ENCODE results near the gene MGST3.
"Not testable (repeated sequence)": the region's sequence is repeated elsewhere in the genome, so short reads cannot be mapped to it uniquely, and the experiment has no call there.

The MGST3 gene

DNA sequence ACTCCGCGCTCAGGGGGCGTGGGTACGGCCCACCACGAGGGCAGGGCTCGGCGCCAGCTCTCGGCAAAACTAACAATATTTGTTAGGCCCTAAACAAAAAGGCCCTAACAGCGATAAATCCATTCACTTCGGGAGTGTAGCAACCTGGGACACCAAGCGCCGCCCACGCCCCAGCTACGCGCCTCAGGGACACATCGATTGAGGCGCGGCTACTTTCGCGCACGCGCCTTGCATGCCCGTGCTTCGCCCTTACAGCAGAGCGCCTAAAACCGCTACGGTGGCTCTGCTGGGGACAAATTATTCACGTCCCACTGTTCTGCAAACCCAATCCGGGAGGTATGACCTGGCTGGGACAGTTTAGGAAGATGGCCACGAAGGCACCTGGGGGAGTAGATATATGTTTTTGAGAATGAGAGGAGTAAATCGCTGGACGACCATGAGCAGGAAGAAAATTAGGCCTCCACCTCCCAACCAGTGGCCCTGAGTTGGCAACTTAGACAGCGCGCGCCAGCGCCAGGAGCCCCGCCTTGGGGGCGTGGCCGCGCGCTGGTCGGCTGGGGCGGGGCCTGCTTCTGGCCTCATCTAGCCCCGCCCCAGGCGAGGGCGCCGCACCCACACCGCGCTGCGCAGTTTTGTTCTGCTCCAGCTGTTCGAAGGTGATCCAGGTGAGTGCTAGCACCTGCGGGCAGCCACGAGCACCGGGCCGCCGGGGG is at the start of gene MGST3:
TSS of gene MGST3 (plus strand) at position 606 of the 713 bp plus-strand sequence. CDS start 18,614 bp downstream, outside the sequence.
- DNase-seq (ENCODE audit: low spot score) (peak; percentile 78), FAIRE-seq (no peak)

DNA sequence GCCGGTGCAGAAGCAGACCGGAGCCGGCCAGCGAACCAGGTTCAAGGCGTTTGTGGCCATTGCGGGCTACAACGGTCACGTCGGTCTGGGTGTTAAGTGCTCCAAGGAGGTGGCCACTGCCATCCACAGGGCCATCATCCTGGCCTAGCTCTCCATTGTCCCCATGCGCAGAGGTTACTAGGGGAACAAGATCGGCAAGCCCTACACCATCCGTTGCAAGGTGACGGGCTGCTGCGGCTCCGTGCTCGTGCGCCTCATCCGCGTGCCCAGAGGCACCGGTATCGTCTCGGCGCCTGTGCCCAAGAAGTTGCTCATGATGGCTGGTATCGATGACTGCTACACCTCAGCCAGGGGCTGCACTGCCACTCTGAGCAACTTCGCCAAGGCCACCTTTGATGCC is 49.1 kb upstream of the MGST3 start:
- DNase-seq (ENCODE audit: low spot score): no peak
- no peak for FAIRE-seq

DNA sequence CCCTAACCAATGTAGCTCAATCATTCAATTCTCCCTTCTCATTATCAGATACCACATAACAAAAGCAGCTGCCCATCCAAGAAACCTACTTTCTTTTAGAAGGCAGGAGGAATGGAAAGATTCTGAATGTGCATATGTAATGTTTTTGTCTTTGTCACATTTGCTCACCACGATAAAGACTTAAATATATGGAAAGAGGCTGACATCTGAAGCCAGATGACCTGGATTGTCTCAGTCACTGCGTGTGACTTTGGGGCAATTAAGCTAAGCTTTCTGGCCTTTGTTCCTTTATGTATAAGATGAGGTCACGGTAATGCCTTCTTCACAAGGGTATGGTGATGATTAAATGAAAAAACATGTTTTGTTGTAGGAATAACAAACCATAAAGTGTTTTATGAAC is 44.6 kb upstream of the MGST3 start:
- FAIRE-seq (no peak), DNase-seq (ENCODE audit: low spot score) (no peak)

DNA sequence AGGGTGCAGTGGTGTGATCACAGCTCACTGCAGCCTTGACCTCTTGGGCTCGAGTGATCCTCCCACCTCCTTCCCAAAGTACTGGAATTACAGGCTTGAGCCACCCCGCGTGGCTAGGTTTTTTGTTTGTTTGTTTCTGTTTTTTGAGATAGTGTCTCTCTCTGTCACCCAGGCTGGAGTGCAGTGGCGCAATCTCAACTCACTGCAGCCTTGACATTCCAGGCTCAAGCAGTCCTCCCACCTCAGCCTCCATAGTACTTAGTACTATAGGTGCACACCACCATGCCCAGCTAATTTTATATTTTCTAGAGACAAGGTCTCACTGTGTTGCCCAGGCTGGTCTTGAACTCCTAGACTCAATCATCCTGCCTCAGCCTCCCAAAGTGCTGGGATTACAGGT is 39.6 kb upstream of the MGST3 start:
- not testable (repeated sequence) for FAIRE-seq; DNase-seq (ENCODE audit: low spot score)

DNA sequence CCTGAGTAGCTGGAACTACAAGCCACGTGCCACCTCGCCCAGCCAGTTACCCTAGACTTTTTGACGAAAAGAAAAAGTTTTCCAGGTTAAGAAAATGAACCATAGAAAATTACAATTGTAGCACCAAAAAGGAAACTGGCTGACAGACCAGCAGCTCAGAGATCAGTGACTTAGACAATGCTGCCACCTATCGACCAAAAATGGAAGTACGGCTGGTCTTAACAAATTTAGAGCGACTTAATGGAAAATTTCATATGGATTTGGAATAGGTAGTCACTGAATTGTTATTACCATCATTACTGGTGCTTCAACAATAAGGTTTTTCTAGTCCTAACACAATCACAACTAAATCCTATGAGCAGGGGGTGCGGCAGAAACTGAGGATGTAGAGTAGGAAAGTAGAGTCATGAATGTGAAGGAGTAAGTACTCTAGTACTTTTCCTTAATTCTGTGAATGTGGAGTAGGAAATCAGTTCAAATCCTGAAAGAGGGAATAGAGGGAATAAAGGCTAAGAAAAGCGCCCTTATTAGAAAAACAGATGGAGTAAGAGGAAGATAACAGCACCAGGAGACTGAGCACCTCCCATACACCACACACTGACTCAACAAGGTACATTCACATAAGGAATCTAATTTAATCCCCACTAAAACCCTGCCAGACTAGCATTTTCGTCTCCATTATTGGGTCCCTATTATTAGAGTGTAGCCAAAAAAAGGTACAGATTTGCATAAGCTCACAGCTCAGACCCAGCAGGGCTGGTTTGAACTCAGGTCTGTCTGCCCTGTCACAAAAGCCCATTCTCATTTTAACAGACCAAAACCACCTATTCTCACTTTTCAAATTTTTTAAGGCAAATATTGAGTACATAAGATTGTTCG is 37.9 kb upstream of the MGST3 start:
- peak; percentile 86 for FAIRE-seq

DNA sequence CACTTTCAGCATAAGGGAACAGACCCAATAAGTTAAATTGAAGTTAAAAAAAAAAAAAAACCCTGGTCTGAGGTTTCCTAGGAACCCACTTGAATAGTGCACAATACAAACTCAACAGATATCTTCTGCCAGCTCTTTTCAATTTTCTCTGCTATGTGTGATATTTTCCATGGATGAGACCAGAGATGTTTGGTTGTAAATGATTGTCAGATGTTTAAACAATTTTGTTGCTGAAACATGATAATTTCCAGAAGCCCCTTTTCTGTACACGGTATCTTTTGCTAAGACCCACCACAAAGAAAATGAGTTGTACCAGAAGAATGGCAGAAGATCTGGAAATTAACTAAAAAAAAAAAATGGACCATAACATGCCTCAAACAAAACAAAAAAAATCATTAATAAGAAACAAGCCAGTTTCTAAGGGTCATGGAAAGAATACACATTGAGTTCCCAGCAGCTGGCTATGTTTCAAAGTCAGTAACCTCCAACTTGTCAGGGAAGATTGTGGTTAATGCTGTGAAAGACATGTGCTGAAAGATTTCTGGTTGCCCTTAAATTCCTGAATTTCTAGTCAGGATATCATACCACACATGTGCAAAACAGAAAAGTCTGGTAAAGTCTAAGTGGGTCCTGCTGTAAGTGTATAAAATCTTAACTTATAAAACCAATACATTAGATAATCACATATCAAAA is 35.6 kb upstream of the MGST3 start:
- FAIRE-seq (no peak), DNase-seq (ENCODE audit: low spot score) (no peak)

More for the DNA sequence above, 37.9 kb upstream of the MGST3 start:
- DNase-seq (ENCODE audit: low spot score): peak; percentile 45

DNA sequence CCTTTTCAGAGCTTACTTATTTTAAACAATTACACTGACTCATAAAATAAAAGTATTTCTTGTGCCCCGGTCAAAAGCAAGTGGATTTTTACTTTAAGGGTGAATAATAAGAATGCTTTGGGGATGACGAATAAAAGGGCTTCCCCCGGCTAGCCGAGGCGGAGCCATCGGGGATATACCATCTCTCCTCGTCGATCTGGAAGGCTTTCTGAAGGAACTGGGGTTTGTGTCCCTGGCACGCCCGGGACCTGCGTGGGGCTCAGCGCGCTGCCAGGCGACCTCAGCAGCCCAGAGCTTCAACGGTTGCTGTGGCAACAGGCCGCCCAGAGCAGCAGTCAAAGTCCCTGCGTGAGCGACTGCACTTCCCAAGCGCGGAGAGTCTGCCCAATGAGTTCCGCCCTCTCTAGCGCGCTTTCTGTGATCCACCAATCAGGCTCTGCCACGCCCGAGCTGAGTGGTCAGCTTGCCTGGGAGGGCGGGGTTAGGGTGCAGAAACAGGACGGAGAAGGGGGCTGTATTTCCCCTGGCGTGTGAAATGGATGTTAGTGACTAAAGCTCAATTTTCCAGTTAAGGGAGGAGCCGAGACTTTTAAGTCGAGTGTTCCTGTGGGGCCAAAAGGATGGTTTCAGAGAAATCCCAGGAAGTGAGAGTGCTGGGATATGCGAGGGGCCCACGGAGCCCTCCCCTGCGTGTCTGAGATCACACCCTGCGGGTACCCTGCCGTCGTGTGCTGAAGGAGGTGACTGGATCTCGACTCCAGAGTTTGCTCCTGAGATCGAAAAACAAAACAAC is 33.0 kb upstream of the MGST3 start:
- peak; percentile 43 for FAIRE-seq
- DNase-seq (ENCODE audit: low spot score): peak; percentile 84

DNA sequence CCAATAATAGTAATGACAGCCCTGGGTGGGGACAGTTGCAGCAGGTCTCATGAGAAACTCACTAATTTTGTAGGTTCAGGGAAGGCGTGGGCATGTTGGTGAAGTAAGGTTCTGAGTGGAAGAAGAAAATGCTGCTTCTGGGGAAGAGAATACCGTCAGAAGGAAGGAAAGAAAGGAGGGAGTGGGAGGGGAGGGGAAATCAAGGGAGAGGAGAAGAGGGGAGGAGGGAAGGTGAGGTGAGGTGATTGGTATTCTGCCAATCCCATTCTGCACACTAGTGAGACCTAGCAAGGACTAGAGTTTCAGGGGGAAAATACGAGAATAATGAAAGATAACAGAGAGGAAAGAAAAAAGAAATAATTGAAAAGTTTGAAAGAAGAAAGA is 32.4 kb upstream of the MGST3 start:
- FAIRE-seq: no peak
- no peak for DNase-seq (ENCODE audit: low spot score)

DNA sequence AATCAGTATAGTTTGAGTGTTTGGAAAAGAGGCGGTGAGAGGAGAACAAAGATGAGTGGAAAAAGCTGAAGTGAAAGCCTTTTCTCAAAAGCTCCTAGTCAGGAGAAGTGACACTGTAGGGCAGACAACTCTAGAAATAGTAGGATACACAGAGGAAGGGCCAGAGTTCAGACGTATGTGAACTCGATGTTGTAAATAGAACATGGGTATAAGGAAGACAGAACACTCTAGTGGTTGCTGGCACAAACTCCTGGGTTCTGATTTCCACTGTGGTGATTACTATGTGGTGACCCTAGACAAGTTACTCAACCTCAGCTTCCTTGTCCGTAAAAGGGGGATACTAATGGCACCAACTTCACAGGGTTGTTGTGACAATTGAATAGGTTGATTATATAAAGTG is 30.2 kb upstream of the MGST3 start:
- FAIRE-seq (no peak), DNase-seq (ENCODE audit: low spot score) (no peak)

DNA sequence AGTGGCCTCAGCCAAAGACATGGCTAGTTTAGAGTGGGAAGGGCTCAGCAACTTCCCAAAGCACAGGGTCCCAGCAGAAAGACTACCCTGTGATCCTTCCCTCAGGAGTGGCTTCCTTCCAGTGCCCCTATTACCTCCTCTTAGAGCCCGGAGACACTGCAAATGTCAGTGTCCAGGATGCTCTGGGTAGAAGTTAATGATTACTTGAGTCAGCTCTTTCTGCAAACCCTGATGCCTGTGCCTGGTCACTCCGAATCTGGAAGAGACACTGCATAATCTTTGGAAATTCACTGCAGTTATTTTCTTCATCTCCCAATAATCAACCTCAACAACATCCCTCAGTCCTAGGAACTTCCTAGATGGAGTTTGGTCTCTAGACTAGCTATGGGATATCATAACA is 27.2 kb upstream of the MGST3 start:
- no peak for FAIRE-seq
- DNase-seq (ENCODE audit: low spot score): no peak

DNA sequence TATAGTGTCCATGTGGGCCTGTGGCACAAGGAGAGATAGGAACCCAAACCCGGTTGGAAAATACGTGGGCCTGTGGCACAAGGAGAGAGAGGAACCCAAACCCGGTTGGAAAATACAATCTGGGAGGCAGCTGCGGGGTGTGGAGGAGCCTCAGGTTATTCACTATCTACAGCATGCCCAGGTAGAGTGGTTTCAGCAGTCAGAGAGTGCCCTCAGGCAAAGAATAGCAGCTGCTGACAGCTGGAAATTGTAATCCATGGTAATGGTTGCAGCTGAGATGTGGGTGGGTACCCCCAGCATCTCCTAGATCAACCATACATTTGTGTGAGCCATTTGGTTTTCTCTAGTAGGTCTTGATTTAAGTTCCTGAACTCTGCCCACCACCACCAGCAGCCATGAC is 25.8 kb upstream of the MGST3 start:
- no peak for FAIRE-seq
- no peak for DNase-seq (ENCODE audit: low spot score)

DNA sequence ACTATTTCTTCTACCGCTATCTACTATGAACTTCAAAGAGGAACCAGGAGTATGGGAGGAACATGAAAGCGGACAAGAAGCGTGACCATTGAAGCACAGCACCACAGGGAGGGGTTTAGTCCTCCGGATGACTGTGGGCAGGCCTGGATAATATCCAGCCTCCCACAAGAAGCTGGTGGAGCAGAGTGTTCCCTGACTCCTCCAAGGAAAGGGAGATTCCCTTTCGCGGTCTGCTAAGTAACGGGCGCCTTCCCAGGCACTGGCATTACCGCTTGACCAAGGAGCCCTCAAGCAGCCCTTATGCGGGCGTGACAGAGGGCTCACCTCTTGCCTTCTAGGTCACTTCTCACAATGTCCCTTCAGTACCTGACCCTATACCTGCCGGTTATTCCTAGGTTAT is 24.4 kb upstream of the MGST3 start:
- DNase-seq (ENCODE audit: low spot score) (peak; percentile 73), FAIRE-seq (peak; percentile 89)

DNA sequence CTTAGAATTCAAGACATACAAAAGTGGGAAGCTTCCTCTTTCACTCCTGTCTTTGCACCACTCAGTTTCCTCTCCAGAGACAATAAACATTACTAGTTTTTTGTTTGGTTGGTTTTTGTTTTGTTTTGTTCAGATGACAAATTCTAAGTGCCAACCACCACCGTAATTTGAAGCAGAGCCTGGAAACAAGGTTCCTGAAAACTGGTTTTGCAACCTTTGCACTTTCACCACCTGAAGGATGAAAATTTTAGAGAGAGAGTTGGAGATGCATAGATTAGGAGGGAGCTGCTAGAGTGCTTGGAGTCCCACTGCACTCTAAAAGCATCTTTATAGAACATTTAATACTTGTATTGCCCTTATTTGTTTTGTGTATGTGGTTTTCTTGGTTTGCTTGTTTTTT is 20.2 kb upstream of the MGST3 start:
- FAIRE-seq: no peak
- DNase-seq (ENCODE audit: low spot score): no peak

DNA sequence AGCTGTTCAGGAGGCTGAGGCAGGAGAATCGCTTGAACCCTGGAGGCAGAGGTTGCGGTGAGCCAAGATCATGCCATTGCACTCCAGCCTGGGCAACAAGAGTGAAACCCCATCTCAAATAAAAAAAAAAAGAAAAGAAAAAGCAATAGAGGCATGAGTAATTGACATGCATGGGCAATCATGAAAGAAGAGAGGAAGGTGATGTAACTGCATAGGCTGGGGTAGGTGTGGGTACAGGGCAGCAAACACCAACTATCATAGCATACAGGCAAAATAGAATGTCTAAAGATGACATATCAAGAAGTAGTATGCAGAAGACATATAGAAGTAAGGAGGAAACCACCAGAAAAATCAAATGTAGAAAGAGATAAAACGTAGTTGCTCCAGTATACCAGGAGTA is 19.0 kb upstream of the MGST3 start:
- peak; percentile 91 for FAIRE-seq
- DNase-seq (ENCODE audit: low spot score): peak; percentile 87

DNA sequence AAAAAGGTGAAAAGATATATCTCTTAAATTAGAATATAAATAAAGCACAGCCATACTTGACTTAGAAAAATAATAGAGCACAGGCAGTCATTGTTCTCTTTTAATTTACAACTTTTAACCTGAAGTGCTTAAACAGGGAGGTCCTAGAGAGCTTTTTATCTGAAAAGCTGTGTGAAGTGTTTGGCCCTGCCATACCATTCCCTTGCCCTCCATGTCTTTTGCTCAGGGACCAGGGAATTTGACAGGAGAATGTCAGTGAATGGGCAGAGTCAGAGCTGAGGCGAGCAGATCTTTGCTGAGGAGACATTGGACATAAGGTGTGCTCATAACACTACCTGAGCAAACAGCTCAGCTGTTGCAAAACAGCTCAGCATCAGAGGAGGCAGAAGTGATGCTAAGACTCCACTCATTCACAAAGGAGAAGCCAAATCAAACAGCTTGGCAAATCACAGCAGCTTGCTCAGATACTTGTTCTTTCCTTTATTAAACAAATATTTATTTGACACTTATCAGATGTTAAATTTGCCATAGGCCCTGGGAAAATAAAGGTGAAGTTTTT is 14.9 kb upstream of the MGST3 start:
- FAIRE-seq (no peak), DNase-seq (ENCODE audit: low spot score) (no peak)

DNA sequence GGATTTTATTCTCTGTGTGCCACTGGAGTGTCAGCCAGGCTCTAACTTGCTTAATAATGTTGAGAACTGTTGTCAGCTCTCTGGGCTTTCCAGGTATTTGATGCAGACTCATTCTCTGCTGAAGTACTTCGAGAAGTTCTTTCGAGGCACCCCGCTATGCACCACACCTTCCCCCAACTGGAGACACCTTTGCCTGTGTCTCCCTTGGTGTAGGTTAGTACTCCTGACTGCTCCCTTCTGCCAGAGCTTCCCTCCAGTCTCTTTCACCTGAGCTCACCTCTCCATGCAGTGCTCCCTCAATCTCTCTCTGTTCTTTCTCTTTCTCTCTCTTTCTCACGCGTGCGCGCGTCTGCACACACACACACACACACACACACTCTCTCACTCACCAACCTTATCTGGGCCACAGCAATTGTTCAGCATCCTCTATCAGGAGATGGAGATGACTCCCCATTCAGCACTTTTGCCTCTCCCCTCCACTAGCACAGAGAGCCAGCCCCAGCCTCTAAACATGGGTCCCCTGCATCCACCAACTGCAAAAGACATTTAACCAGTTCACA is 14.0 kb upstream of the MGST3 start:
- FAIRE-seq: no peak
- DNase-seq (ENCODE audit: low spot score): no peak

DNA sequence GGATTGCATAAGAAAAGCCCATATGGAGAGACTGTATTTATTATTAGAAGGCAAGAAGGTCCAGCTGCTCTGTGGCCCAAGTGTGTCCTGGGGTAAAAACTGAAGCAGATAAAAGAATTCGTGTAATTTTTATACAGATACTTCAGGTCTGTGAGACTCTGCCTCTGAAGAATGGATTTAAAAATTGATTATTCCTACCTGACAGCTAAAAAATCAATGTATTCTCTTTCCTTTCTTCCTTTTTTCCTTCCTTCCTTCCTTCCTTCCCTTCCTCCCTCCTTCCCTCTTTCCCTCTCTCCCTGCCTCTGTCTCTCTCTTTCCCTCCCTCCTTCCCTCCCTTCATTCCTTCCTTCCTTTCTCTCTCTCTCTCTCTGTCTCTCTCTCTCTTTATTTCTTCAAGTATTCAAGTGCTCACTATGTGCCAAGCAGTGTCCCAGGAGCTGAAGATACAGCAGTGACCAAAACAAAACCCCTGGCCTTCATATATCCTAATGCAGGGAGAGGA is 11.3 kb upstream of the MGST3 start:
- FAIRE-seq: no peak

DNA sequence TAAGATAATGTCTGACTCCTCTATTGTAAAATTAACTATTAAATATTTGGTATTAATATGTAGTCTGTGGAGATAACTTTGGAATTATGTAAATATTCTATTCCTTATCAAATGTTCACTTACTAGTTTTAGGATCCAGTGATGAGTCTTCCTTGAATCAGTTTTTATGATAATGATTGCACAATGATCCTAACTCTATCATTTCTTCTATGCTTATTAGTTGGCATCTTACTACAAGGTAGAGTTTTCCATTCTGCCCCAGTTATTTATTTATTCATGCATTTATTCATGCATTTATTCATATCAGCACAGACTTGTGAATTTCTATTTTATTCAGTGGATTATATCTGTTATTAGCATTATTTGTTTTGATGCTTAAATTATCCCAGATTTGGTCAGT is 7.4 kb upstream of the MGST3 start:
- DNase-seq (ENCODE audit: low spot score) (no peak), FAIRE-seq (no peak)

More for the DNA sequence above, 11.3 kb upstream of the MGST3 start:
- no peak for DNase-seq (ENCODE audit: low spot score)

DNA sequence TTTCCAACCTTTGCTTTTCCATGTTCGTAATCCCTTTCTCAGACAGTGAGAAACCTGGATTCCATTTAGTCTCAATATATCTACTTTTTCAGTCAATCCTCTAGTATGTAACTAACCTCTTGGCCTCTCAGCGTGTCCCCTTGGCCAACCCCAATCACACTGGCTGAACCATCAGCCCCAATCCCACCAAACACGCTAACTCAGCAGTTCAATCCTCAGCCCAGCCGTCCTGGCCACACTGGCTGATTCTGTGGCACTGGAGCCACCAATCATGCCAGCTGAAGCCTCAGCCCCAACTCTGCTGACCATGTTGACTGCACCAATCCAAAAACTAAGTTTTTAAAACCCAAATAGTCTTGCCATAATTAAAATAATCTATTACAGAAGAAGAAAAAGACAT is 6.6 kb upstream of the MGST3 start:
- DNase-seq (ENCODE audit: low spot score) (no peak), FAIRE-seq (no peak)

DNA sequence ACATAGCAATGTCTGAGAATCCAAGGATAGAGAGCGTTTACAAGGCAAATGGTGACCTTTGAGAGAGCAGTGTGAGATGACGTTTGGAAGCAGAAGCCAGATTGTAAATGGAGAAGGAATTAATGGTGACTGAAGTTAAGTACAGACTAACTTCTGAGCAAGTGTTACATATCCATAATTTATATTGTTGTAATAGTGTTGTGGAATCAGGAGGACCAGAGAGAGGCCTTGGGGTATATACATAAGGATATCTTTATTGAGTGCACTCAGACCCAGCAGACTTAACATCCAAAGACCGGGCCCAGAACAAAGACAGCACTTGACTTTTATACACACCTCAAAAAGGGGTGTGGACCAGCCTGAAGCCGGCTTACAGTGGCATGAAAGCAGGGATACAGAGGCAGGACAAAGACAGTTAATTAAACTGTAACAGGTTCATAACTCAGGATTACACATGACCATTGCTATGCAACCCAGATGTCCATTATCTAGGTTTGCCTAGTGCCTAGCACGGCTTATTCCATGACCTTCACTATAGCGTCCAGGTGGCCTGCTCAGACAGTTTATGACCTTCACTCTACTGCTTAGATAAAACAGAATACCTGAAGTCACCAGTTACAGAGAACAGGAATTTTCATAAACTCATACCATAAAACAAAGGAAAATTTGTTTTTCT is 2.7 kb upstream of the MGST3 start:
- FAIRE-seq (no peak), DNase-seq (ENCODE audit: low spot score) (no peak)
